ENCODE results near the gene PTPRN2.
"Not testable (repeated sequence)": the region's sequence is repeated elsewhere in the genome, so short reads cannot be mapped to it uniquely, and the experiment has no call there.

Gene PTPRN2

GRCh38 chr7:158382363-158383254, 205.0 kb downstream of the PTPRN2 start:
- H2AFZ ChIP-seq = no peak overlapping the region
- no peaks in the 10 kb centered on the region for H3K27me3 ChIP-seq (ENCODE audit: control insufficient read depth, insufficient read depth, low read length)
- H3K9ac ChIP-seq = no peak overlapping the region
- no peak for TF ChIP-seq CTCF (IDR thresholded peaks at IDR 0.05)
- no peaks in the 10 kb centered on the region for H3K4me1 ChIP-seq
- no peaks in the 10 kb centered on the region for H3K9me3 ChIP-seq (ENCODE audit: control insufficient read depth, low read length)
- no peaks in the 10 kb centered on the region for H3K36me3 ChIP-seq (ENCODE audit: control insufficient read depth, insufficient read depth, low read length)
- no peak overlapping the region for H3K4me3 ChIP-seq (ENCODE audit: low read depth, low read length)
- H3K79me2 ChIP-seq = peaks cover 5% of the 10 kb centered on the region
- no peak overlapping the region for H3K4me2 ChIP-seq (ENCODE audit: low read length)
- no peak overlapping the region for H3K27ac ChIP-seq

GRCh38 chr7:158381956-158382355, 205.7 kb downstream of the PTPRN2 start:
- no peak overlapping the region for H3K4me3 ChIP-seq (ENCODE audit: low read depth, low read length)
- no peak for TF ChIP-seq CTCF (IDR thresholded peaks at IDR 0.05)
- no peak overlapping the region for H3K27ac ChIP-seq
- H3K4me1 ChIP-seq = no peaks in the 10 kb centered on the region
- H3K4me2 ChIP-seq (ENCODE audit: low read length) = no peak overlapping the region
- H2AFZ ChIP-seq = no peak overlapping the region
- no peak overlapping the region for H3K9ac ChIP-seq
- H3K36me3 ChIP-seq (ENCODE audit: control insufficient read depth, insufficient read depth, low read length) = no peaks in the 10 kb centered on the region
- no peaks in the 10 kb centered on the region for H3K27me3 ChIP-seq (ENCODE audit: control insufficient read depth, insufficient read depth, low read length)
- no peaks in the 10 kb centered on the region for H3K9me3 ChIP-seq (ENCODE audit: control insufficient read depth, low read length)
- peaks cover 2% of the 10 kb centered on the region for H3K79me2 ChIP-seq

GRCh38 chr7:158378978-158379377, 208.6 kb downstream of the PTPRN2 start:
- Histone ChIP-seq H3K9ac (no peak overlapping the region), H3K4me1 (no peaks in the 10 kb centered on the region), H3K79me2 (no peaks in the 10 kb centered on the region), H2AFZ (no peak overlapping the region), H3K27ac (no peak overlapping the region), H3K4me3 (ENCODE audit: low read depth, low read length) (no peak overlapping the region), H3K27me3 (ENCODE audit: control insufficient read depth, insufficient read depth, low read length) (no peaks in the 10 kb centered on the region), H3K4me2 (ENCODE audit: low read length) (no peak overlapping the region), H3K36me3 (ENCODE audit: control insufficient read depth, insufficient read depth, low read length) (no peaks in the 10 kb centered on the region), H3K9me3 (ENCODE audit: control insufficient read depth, low read length) (no peaks in the 10 kb centered on the region)
- no peak for TF ChIP-seq CTCF (IDR thresholded peaks at IDR 0.05)

DNA sequence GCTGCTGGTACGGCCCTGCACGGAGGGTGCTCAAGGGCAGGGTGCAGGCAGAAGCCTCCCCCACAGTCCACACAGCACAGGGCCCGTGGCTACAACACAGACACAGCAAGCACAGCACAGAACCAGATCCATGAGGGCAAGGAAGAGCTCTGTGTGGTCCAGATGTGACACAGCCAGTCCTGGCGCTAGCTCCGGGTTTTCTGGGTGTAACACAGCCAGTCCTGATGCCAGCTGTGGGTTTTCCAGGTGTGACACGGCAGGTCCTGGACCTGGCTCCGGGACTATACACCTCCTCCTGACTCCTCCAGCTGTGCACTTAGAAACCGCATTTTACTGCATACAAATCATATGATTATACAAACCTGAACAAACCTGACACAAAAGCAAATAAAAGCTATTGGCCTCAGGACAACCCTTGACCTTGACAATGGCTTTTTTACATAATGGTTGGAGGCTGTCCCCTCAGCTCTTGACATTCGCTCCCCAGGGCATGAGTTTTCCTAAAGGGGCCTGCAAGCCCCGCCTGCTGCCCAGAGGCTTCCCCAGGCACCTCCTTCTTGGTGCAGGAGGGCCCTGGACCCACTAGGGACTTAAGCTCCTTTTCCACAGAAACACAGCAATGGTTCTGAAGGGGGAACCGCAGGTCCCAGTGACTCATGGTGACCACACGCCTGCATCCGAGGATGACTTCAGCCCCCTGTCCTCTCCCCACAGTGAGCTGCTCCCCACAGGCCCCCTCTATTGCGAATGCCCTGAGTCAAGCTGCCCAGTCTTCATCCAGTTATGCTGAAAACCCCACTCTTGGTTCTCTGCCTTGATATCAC, 209.6 kb downstream of the PTPRN2 start:
- Histone ChIP-seq H2AFZ (no peak overlapping the region), H3K4me2 (ENCODE audit: low read length) (no peak overlapping the region), H3K9me3 (ENCODE audit: control insufficient read depth, low read length) (no peaks in the 10 kb centered on the region), H3K9ac (no peak overlapping the region), H3K36me3 (ENCODE audit: control insufficient read depth, insufficient read depth, low read length) (no peaks in the 10 kb centered on the region), H3K79me2 (no peaks in the 10 kb centered on the region), H3K27ac (no peak overlapping the region), H3K4me1 (no peaks in the 10 kb centered on the region), H3K27me3 (ENCODE audit: control insufficient read depth, insufficient read depth, low read length) (no peaks in the 10 kb centered on the region), H3K4me3 (ENCODE audit: low read depth, low read length) (no peak overlapping the region)
- TF ChIP-seq CTCF (IDR thresholded peaks at IDR 0.05) = no peak

DNA sequence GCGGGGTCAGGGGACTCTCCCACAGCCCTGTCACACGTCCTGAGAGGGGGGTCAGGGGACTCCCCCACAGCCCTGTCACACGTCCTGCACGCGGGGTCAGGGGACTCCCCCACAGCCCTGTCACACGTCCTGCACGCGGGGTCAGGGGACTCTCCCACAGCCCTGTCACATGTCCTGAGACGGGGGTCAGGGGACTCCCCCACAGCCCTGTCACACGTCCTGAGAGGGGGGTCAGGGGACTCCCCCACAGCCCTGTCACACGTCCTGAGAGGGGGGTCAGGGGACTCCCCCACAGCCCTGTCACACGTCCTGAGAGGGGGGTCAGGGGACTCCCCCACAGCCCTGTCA, 210.8 kb downstream of the PTPRN2 start:
- H3K4me1 ChIP-seq; H3K4me3 ChIP-seq (ENCODE audit: low read depth, low read length); H3K9me3 ChIP-seq (ENCODE audit: control insufficient read depth, low read length); H3K4me2 ChIP-seq (ENCODE audit: low read length); H2AFZ ChIP-seq; H3K27me3 ChIP-seq (ENCODE audit: control insufficient read depth, insufficient read depth, low read length); H3K36me3 ChIP-seq (ENCODE audit: control insufficient read depth, insufficient read depth, low read length); H3K79me2 ChIP-seq; H3K9ac ChIP-seq; H3K27ac ChIP-seq: not testable (repeated sequence)

DNA sequence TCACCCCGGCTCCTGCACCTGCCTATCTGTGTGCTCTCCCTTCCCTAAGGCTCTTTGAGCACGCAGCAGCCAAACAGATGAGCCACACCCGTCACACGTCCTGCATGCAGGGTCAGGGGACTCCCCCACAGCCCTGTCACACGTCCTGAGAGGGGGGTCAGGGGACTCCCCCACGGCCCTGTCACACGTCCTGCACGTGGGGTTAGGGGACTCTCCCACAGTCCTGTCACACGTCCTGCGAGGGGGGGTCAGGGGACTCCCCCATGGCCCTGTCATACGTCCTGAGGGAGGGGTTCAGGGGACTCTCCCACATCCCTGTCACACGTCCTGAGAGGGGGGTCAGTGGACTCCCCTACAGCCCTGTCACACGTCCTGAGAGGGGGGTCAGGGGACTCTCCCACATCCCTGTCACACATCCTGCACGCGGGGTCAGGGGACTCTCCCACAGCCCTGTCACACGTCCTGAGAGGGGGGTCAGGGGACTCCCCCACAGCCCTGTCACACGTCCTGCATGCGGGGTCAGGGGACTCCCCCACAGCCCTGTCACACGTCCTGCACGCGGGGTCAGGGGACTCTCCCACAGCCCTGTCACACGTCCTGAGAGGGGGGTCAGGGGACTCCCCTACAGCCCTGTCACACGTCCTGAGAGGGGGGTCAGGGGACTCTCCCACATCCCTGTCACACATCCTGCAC, 211.3 kb downstream of the PTPRN2 start:
- not testable (repeated sequence) for H3K27ac ChIP-seq; H2AFZ ChIP-seq; H3K79me2 ChIP-seq; H3K9me3 ChIP-seq (ENCODE audit: control insufficient read depth, low read length); H3K27me3 ChIP-seq (ENCODE audit: control insufficient read depth, insufficient read depth, low read length); H3K4me3 ChIP-seq (ENCODE audit: low read depth, low read length); H3K4me2 ChIP-seq (ENCODE audit: low read length); H3K9ac ChIP-seq; H3K4me1 ChIP-seq; H3K36me3 ChIP-seq (ENCODE audit: control insufficient read depth, insufficient read depth, low read length)

All from parathyroid adenoma (tissue), 2 donors.